ENCODE measurements around the gene SKP2.

- TF ChIP-seq, protein P1, sequence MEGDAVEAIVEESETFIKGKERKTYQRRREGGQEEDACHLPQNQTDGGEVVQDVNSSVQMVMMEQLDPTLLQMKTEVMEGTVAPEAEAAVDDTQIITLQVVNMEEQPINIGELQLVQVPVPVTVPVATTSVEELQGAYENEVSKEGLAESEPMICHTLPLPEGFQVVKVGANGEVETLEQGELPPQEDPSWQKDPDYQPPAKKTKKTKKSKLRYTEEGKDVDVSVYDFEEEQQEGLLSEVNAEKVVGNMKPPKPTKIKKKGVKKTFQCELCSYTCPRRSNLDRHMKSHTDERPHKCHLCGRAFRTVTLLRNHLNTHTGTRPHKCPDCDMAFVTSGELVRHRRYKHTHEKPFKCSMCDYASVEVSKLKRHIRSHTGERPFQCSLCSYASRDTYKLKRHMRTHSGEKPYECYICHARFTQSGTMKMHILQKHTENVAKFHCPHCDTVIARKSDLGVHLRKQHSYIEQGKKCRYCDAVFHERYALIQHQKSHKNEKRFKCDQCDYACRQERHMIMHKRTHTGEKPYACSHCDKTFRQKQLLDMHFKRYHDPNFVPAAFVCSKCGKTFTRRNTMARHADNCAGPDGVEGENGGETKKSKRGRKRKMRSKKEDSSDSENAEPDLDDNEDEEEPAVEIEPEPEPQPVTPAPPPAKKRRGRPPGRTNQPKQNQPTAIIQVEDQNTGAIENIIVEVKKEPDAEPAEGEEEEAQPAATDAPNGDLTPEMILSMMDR (IDR thresholded peaks at IDR 0.05; ENCODE audit: low read length), result no peak
- TF ChIP-seq EZH2 (IDR thresholded peaks at IDR 0.05; ENCODE audit: borderline replicate concordance, low read length), result no peak
These were observed 46.4 kb downstream of the SKP2 start for GRCh38 chr5:36198281-36198680.

Measured in OCI-LY1 (cell line).